ENCODE results near the gene TGFB1I1. TPM values are rescaled to one million over a fixed set of nuclear protein-coding genes. Genes with fewer than 3 reads are reported as not detected.
"Not testable (repeated sequence)": the region's sequence is repeated elsewhere in the genome, so short reads cannot be mapped to it uniquely, and the experiment has no call there.

TGFB1I1 gene
- total RNA-seq, 1 donor from 2014 or later, result 85.5 TPM

DNA sequence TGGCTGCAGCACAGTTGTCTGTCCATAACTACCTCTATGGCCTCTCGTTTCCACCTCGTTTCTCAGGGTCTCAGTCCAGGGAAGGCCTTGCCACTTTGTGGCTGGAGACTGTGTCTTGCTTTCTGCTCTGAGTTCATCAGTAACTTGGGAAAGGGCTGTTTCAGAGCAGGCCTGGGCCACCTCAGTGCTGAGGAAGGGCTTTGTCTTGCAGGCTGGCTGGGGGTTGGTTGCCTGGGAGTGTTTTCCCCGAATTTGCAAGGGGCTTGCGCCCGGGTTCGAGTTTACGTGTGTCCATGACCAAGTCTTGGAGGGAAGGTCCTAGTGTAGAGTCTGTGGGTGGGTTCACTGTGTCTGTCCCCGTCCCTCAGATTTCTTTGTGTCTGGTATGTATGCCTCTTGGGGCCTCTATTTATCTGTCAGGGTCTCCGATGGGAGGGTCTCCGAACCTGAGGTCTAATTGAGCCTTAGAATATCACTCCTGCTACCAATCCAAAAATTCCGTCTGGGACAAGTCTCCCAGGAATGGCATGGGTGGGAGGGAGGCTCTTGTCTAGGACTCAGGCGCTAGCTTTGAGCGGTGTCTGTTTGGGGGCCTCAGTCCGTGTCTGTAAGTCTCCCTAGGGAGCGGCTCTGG lies 594 bp upstream of the TGFB1I1 start:
- no peak for DNase-seq (ENCODE audit: low spot score)

DNA sequence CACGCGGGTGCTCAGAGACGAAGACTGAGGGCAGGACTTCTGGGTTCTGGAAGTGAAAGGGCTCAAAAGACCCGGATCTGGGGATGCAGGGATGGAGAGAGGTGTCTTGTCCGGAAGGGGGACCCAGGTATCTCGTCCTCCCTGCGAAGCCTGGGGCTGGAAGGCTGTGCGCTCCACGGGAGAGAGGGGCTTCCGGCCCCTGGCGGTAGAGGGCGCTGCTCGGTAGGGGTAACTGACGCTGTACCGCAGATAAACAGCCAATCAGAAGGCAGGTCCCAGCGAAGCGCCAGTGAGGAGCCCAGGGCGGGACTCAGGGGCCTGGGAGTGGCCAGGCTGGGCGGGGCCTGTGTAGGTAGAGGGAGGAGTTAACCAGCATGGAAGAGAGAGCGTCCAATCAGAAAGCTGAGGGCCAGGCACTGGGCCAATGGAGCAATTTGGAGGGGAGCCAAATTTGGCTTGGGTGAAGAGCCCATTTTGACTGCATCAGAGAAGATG lies 804 bp downstream of the TGFB1I1 start:
- DNase-seq (ENCODE audit: low spot score), result peak; percentile 83

DNA sequence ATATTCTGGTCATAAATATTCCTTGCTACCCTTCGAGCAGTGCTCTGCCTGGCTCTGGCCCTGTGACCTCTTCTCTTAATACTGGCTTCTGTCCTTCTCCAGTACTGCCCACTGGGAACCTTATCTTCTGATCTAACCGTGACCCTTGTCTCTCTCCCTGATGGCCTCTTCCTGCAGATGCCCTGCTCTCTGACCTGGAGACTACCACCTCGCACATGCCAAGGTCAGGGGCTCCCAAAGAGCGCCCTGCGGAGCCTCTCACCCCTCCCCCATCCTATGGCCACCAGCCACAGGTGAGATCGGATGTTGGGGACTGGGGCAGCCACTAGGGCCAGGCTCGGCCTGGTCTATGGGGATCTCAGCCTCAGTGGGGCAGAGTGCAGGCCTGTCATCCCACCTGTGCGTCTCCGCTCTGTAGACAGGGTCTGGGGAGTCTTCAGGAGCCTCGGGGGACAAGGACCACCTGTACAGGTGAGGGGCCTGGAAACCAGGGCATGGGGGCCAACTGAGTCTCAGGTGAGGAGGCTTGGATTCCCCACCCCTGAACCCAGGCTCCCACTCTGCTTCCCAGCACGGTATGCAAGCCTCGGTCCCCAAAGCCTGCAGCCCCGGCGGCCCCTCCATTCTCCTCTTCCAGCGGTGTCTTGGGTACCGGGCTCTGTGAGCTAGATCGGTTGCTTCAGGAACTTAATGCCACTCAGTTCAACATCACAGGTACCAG lies 1.5 kb downstream of the TGFB1I1 start:
- DNase-seq (ENCODE audit: low spot score), result no peak

DNA sequence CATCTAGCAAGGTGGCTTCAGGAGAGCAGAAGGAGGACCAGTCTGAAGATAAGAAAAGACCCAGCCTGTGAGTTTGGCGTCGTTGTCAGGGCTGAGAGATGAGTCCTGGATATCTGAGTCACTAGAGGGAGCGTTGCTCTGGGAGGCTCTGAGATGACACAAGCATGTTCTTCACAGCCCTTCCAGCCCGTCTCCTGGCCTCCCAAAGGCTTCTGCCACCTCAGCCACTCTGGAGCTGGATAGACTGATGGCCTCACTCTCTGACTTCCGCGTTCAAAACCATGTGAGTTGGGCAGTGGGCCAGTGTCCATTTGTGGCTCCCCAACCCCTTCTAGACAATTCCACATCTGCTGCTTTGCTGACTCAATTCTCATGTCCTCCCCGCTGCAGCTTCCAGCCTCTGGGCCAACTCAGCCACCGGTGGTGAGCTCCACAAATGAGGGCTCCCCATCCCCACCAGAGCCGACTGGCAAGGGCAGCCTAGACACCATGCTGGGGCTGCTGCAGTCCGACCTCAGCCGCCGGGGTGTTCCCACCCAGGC lies 2.3 kb downstream of the TGFB1I1 start:
- DNase-seq (ENCODE audit: low spot score), result no peak

DNA sequence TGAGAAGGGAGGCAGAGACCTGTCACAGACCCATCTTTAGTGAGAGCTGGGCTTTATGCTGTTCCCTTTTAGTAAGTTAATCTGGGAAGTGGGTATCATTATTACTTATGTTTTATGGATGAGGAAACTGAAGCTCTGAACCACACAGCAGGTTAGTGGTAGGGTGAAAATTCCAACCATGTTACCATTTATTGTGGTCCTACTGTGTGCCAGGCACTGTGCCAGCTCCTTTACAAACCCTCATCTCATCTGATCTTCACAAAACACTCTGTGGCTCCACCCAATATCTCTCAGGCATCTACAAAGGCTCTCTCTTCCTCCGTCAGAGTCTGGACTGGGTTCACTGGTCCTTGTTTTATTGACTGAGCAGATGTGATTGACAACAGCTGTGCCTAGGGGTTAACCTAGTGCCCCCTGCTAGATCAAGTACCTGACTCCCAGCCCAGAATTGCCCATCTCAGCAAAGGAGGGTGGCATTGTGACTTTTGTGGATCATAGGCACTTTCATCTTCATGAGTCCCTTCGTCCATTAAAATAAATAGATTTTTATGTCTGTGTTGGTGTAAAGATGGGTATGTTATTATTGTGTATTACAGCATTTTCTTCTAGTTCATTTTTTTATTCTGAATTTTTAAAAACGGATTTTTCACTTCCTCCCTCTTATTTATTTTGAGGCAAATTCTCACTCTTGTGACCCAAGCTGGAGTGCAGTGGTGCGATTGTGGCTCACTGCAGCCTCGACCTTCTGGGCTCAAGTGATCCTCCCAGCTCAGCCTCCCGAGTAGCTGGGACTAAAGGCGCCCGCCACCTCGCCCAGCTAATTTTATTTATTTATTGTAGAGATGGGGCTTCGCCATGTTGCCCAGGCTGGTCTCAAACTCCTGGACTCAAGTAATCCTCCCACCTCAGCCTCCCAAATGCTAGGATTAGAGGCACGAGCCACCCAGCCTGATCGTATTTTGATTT lies 3.1 kb downstream of the TGFB1I1 start:
- DNase-seq (ENCODE audit: low spot score), result no peak

DNA sequence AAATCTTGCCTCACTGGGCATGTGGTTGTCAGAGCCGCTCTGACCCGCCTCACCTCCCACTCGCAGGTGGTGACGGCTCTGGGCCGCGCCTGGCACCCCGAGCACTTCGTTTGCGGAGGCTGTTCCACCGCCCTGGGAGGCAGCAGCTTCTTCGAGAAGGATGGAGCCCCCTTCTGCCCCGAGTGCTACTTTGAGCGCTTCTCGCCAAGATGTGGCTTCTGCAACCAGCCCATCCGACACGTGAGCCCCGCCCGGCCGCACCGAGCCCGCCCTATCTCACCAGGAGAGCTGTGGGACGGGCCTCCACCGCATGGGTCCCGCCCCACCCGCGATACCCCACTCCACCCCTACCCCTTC lies 4.0 kb downstream of the TGFB1I1 start:
- no peak for DNase-seq (ENCODE audit: low spot score)

DNA sequence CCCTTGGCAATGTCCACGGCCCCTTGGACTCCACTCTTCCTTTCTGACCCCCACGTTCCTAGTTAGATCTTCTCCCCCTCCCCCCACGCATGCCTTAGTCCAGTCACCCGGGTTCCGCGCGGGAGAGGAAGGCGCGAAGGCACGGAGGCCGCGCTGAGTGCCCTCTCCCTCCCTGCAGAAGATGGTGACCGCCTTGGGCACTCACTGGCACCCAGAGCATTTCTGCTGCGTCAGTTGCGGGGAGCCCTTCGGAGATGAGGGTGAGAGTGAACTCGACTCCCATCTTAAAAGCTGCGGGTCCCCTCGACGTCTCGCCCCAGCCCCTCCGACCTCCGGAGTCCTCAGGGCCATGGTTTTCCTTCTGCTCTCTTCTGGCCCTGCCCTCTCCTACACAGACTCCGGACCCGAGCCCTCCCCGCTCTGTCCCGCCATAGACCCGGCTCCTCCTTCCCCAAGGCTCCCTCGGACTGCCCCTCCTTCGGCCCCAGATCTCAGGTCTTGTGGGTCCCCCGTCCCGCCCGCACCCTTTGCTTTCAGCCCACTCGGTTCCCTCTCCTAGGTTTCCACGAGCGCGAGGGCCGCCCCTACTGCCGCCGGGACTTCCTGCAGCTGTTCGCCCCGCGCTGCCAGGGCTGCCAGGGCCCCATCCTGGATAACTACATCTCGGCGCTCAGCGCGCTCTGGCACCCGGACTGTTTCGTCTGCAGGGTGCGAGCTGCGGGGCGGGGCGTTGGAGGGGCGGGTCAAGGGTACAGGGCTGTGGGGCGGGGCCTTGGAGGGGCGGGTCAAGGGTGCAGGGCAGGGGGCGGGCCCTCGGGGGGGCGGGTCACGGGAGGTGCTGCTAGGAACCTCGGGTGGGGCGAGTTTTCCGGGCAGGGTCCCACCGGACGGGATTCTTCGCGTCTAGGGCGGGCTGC lies 4.6 kb downstream of the TGFB1I1 start:
- peak; percentile 72 for DNase-seq (ENCODE audit: low spot score)

DNA sequence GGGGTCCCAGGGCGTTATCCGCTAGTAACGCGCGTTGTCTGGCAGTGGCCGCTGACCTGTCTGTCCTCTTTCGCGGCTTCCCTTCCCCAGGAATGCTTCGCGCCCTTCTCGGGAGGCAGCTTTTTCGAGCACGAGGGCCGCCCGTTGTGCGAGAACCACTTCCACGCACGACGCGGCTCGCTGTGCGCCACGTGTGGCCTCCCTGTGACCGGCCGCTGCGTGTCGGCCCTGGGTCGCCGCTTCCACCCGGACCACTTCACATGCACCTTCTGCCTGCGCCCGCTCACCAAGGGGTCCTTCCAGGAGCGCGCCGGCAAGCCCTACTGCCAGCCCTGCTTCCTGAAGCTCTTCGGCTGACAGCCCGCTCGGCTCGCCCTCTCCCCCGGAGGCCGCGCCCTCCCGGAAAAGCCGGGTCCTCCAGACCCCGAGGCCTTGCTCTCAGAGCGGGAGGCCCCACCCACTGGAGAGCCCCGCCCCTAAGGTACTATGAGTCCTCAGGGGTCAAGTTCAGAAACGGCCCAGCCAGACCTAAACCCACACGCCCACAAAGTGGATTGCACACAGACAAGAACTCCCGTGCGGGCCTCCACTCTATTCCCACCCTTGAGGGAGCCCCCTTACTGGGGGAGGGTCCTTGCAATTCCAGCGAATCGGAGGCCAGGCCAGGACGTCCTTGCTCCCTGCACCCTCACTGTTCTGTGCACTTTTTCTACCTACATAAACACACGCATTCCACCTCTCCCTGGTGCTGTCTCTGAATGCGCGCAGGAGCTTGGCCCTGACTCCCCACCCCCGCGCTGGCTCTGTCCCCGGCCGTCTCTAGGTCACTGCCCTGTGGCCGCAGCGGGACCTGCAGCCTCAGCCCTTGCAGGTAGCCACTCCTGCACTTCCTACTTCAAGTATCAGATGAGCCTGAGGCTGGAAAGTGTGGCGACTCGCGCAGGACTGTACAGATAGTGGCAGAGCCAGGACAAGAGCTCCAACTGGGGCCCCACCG lies 5.6 kb downstream of the TGFB1I1 start:
- no peak for DNase-seq (ENCODE audit: low spot score)

DNA sequence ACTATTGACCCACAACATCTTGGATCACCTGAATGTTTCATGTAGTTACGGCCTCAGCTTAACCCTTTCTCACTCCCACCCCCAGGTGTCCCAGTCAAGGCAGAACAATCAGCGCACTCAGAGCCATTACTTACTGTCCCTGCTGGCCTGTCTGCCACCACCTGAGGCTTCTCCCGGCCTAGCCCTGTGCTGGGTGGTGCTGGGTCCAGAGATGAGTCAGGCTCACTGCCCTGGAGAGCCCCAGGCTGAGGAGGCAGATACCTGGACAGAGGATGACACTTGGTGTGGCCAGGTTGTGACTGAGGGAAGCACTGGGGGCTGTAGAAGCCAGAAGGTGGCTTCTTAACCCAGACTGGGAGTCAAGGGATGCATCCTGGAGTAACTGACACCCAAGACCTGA lies 7.0 kb downstream of the TGFB1I1 start:
- DNase-seq (ENCODE audit: low spot score), result no peak

DNA sequence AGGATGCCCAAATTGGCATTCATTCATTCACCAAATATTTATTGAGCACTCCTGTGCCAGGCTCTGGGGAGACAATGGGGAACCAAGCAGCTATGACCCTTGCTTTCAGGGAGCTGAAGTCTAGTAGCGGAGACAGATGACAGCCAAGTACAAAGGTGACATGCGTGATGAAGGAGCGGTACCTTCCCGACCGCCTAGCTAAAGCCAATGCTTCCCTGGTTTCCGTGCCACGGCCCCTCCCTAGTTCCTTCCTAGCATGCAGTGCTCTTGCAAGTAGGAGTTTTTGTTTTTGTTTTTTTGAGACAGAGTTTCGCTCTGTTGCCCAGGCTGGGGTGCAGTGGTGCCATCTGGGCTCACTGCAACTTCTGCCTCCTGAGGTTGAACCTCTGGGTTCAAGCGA lies 7.8 kb downstream of the TGFB1I1 start:
- no peak for DNase-seq (ENCODE audit: low spot score)

DNA sequence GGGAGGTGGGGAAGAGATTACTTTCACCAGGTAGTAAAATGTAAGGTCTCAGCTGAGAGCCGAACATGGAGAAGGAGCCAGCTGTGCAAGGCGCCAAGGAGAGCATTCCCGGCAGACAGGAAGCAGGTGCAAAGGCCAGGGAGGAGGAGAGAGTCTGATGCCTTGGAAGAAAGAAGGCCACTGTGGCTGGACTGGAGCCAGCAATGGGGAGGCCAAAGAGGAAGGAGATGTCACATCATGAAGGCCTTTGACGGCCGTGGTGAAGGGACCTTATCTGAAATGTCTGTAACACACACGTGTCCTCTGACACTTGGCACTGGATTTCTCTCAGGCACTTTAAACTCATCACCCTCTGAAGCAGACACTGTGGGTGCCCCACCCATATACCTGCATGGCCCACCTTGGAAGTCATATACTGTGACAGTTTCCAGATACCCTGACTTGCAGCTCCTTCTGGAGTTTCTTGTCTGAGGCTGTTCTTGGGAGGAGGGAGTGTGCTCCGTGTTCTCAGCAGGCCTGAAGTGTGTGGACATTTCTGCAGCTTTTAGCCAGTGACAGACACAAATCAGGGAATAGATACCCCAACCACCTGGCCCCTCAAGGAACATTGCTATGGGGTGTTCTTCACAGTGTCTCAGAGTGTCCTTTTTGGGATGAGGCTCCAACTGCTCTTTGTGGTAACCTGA lies 9.0 kb downstream of the TGFB1I1 start:
- peak; percentile 61 for DNase-seq (ENCODE audit: low spot score)

DNA sequence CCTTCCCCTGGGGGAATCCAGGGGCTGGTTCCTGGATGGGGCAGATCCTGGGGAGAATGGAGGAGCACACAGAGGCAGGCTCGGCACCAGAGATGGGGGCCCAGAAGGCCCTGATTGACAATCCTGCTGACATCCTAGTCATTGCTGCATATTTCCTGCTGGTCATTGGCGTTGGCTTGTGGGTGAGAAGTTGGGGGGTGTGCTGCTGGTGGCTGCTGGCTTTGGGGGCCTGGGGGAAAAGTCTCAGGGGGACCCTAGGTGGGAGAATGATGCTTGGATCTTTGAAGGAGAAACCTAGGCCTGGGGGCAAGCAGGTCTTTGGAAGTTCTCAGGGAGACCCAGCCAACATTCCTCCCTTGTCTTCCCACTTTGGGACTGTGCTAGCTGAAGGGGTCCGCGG lies 11.1 kb downstream of the TGFB1I1 start, which contains the start of gene SLC5A2:
Gene SLC5A2, plus strand, starts transcription at position 43 of the 400 bp plus-strand sequence. Its CDS starts 14 bp downstream, at position 57.
- DNase-seq (ENCODE audit: low spot score), result no peak

DNA sequence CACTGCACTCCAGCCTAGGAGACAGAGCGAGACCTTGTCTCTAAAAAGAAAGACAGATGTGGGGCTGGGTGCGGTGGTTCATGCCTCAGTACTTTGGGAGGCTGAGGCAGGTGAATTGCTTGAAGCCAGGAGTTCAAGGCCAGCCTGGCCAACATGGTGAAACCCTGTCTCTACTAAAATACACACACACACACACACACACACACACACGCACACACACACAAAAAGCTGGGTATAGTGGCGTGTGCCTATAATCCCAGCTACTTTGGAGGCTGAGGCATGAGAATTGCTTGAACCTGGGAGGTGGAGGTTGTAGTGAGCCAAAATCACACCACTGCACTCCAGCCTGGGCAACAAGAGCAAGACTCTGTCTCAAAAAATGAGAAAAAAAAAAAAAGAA lies 12.1 kb downstream of the TGFB1I1 start:
- not testable (repeated sequence) for DNase-seq (ENCODE audit: low spot score)

DNA sequence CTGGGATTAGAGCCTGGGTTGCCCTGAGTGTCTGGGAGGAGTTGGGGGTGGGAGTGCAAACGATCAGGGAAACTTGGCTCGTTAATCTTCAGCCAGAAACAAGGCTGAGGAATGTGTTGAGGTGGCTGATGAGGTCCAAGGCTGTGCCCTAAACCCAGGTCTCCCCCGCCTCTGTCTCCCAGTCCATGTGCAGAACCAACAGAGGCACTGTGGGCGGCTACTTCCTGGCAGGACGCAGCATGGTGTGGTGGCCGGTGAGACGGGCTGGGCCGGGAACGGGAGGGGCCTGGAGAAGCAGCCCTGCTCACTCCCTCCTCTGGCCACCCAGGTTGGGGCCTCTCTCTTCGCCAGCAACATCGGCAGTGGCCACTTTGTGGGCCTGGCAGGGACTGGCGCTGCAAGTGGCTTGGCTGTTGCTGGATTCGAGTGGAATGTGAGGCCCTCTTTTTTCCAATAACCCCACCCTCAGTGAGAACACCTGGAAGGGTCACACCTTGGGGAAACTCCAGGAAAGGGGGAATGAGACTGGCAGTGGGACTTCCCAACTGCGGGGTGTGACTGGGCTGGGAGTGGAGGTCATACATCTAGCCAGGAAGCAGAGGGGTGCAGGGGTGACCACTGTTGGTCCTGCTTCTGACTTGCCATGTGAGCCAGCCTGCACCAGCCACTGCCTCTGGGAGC lies 12.7 kb downstream of the TGFB1I1 start:
- peak; percentile 67 for DNase-seq (ENCODE audit: low spot score)

DNA sequence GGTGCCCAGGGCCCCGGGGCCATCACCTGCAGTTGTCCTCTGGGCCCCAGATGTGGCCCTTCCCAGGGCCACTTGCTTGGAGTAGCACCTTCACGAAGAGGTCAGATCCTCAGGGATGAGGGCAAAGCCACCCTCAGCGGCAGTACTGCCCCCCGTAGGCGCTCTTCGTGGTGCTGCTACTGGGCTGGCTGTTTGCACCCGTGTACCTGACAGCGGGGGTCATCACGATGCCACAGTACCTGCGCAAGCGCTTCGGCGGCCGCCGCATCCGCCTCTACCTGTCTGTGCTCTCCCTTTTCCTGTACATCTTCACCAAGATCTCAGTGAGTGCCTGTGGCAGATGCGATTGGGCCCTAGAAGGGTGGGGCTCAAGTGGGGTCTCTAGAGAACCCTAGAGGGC lies 13.6 kb downstream of the TGFB1I1 start:
- no peak for DNase-seq (ENCODE audit: low spot score)

DNA sequence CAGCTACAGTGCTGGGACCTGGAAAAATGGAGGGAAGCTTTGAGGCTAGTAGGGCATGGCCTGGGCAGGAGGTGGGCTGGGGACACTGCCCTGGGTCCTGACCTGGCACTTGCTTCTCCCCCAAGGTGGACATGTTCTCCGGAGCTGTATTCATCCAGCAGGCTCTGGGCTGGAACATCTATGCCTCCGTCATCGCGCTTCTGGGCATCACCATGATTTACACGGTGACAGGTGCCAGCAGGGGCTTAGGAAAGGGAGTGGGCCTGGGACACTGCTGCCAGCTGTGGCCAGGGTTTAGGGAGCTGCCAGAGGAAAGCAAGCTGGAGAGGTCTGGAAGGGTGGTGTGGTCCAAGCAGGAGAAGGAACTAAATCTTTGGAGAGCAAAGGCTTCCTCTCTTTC lies 14.1 kb downstream of the TGFB1I1 start:
- DNase-seq (ENCODE audit: low spot score), result no peak

DNA sequence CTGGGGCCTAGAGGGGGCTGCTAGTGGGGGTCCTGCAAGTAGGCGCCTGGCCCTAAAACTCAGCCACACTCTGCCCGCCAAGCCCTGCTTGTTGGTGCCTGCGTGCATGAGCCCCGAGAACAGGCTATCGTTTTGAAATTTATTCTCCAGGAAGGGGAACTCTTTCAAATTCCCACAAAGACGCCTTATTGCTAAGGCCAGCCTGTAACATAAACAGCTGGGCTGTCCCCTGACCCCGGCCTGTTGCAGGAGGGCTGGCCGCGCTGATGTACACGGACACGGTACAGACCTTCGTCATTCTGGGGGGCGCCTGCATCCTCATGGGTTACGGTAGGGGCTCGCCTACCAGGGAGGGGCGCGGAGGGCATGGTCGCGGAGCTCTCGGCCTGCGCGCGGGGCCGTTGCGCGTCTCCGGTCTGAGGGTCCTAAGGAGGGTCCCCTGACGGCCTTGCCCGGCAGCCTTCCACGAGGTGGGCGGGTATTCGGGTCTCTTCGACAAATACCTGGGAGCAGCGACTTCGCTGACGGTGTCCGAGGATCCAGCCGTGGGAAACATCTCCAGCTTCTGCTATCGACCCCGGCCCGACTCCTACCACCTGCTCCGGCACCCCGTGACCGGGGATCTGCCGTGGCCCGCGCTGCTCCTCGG lies 15.2 kb downstream of the TGFB1I1 start:
- no peak for DNase-seq (ENCODE audit: low spot score)

All from mucosa of gallbladder (tissue), 1 donor.